Keratinocyte (primary cell): ENCODE measurements around the gene HK1. TPM values are rescaled to one million over a fixed set of nuclear protein-coding genes. Genes with fewer than 3 reads are reported as not detected.

Source experiments
- DNase-seq: peaks from one replicate; pipeline ENCODE4 v3.0.0-alpha.2; 2011; ENCODE audit warnings: low read depth, missing footprints, low spot score
- FAIRE-seq: peaks from 2 replicates; lab custom pipeline; 2011; peaks lifted over from hg19 to GRCh38; lab: Jason Lieb, UNC
- H2AFZ ChIP-seq: 2 replicates; pipeline ENCODE4 v1.6.0; 2012; ENCODE audit warnings: low read length, control low read depth, inconsistent platforms; ENCODE audit not compliant: control insufficient read depth
- H3K27ac ChIP-seq: 2 replicates; pipeline ENCODE4 v1.5.1; 2011; ENCODE audit warnings: low read length; ENCODE audit not compliant: control insufficient read depth, insufficient read depth
- H3K27me3 ChIP-seq: 3 replicates; pipeline ENCODE4 v1.6.0; 2011; ENCODE audit warnings: low read length; ENCODE audit not compliant: control insufficient read depth, insufficient read depth; ENCODE audit errors: extremely low read depth
- H3K36me3 ChIP-seq, 2 experiments: 2 replicates in 1 of 2; 3 replicates in 1 of 2; pipeline ENCODE4 v1.5.1; 2011; ENCODE audit warnings: low read length in 2 of 2, mild to moderate bottlenecking in 1 of 2; ENCODE audit not compliant: control insufficient read depth in 2 of 2, insufficient read depth in 2 of 2; ENCODE audit errors: extremely low read depth in 1 of 2
- H3K4me1 ChIP-seq: 3 replicates; pipeline ENCODE4 v1.5.1; 2011; ENCODE audit warnings: low read length; ENCODE audit not compliant: control insufficient read depth, insufficient read depth; ENCODE audit errors: extremely low read depth
- H3K4me2 ChIP-seq: 3 replicates; pipeline ENCODE4 v1.6.0; 2011; ENCODE audit warnings: low read depth, low read length; ENCODE audit not compliant: control insufficient read depth, insufficient read depth; ENCODE audit errors: extremely low read depth
- H3K4me3 ChIP-seq, 3 experiments: fragments of 200-600 bp in 1 of 3; sonication (generic) in 1 of 3; 2 replicates in 2 of 3; 3 replicates in 1 of 3; pipeline ENCODE4 v1.5.1; 2011 to 2016; ENCODE audit warnings: low read length in 3 of 3, mild to moderate bottlenecking in 3 of 3, control low read depth in 2 of 3, inconsistent platforms in 1 of 3, low read depth in 1 of 3, mixed read lengths in 1 of 3, mixed run types in 1 of 3, moderate library complexity in 1 of 3; ENCODE audit not compliant: control insufficient read depth in 2 of 3, insufficient read depth in 2 of 3; ENCODE audit errors: extremely low read depth in 1 of 3
- H3K79me2 ChIP-seq: 2 replicates; pipeline ENCODE4 v1.6.0; 2012; ENCODE audit warnings: low read length; ENCODE audit not compliant: control insufficient read depth, insufficient read depth
- H3K9ac ChIP-seq: 3 replicates; pipeline ENCODE4 v1.6.0; 2011; ENCODE audit warnings: low read length; ENCODE audit not compliant: control insufficient read depth, insufficient read depth; ENCODE audit errors: extremely low read depth
- H3K9me1 ChIP-seq: 3 replicates; pipeline ENCODE4 v1.6.0; 2011; ENCODE audit warnings: low read length; ENCODE audit not compliant: control insufficient read depth, insufficient read depth; ENCODE audit errors: extremely low read depth
- H3K9me3 ChIP-seq: 2 replicates; pipeline ENCODE4 v1.5.1; 2012; ENCODE audit warnings: low read depth, low read length; ENCODE audit not compliant: control insufficient read depth
- H4K20me1 ChIP-seq: 3 replicates; pipeline ENCODE4 v1.6.0; 2011; ENCODE audit warnings: low read length; ENCODE audit not compliant: control insufficient read depth, insufficient read depth; ENCODE audit errors: extremely low read depth
- CTCF ChIP-seq, 3 experiments: IDR thresholded peaks in 1 of 3; conservative IDR thresholded peaks in 1 of 3; optimal IDR thresholded peaks in 1 of 3; 2 replicates in 2 of 3; 3 replicates in 1 of 3; pipeline versions ENCODE3 to v1.5.1; 2011; ENCODE audit warnings: low read length in 3 of 3, mild to moderate bottlenecking in 3 of 3, moderate library complexity in 2 of 3, control low read depth in 1 of 3, inconsistent platforms in 1 of 3; ENCODE audit not compliant: insufficient read depth in 2 of 3; ENCODE audit errors: extremely low read depth in 1 of 3
- EZH2 ChIP-seq: IDR thresholded peaks from one replicate; pipeline ENCODE4 v1.6.1; 2012; ENCODE audit warnings: inconsistent platforms, mild to moderate bottlenecking, low read length, moderate library complexity
- dilution Hi-C: fragments of 300-500 bp; cut with MboI; formaldehyde crosslinking; loops from one replicate; pipeline ENCODE4 v1.7.0; 2020; ENCODE audit warnings: low sequenced_read_pairs; ENCODE audit not compliant: extremely low pct_ligation_motif_present
- polyA plus RNA-seq, 5 experiments: library from polyadenylated mRNA; depleted of rRNA in 3 of 5; stranded (reverse) in 3 of 5; stranded (forward) in 1 of 5; unstranded in 1 of 5; fragments of >200 nt; gene quantifications; 1 replicate in 1 of 5; 2 replicates in 3 of 5; 3 replicates in 1 of 5; pipeline versions ENCODE4 v1.2.1 to v1.2.3, GENCODE V29; 2011 to 2012; ENCODE audit warnings: missing spikeins in 2 of 5, low read depth in 1 of 5, low replicate concordance in 1 of 5

The HK1 gene
- polyA plus RNA-seq, 1 donor (not counting 4 experiments of a cell fraction or from before 2014, with no cell fraction given) = 106 TPM

GRCh38 chr10:69421611-69422308 lies 143.5 kb downstream of the HK1 start:
- dilution Hi-C loops = no loop called here
- Histone ChIP-seq H3K79me2 (no peaks in the 10 kb centered on the region), H4K20me1 (no peaks in the 10 kb centered on the region), H3K4me3 (no peak overlapping the region), H3K27ac (no peak overlapping the region), H3K4me1 (peaks cover 10% of the 10 kb centered on the region), H3K36me3 (no peaks in the 10 kb centered on the region), H3K9me3 (no peaks in the 10 kb centered on the region), H3K27me3 (no peaks in the 10 kb centered on the region), H3K9me1 (no peaks in the 10 kb centered on the region), H3K9ac (no peak overlapping the region), H3K4me2 (no peak overlapping the region), H2AFZ (no peak overlapping the region)
- FAIRE-seq = no peak
- TF ChIP-seq EZH2 (no peak), CTCF (optimal IDR thresholded peaks at IDR 0.05 in 1 of 3, IDR thresholded peaks at IDR 0.05 in 1 of 3, conservative IDR thresholded peaks at IDR 0.05 in 1 of 3; ENCODE audit: extremely low read depth in 1 of 3, insufficient read depth in 2 of 3, low read length in 3 of 3) (no peak)
- no peak for DNase-seq

- dilution Hi-C loops = no loop called here
- no peaks in the 10 kb centered on the region for H3K9me1 ChIP-seq
Measured at GRCh38 chr10:69422676-69423075, 144.4 kb downstream of the HK1 start.

More at GRCh38 chr10:69422676-69423075, 144.4 kb downstream of the HK1 start:
- Histone ChIP-seq H3K79me2 (no peaks in the 10 kb centered on the region), H3K27me3 (no peaks in the 10 kb centered on the region), H2AFZ (no peak overlapping the region), H3K4me2 (no peak overlapping the region), H3K9me3 (no peaks in the 10 kb centered on the region), H3K4me1 (peaks cover 10% of the 10 kb centered on the region), H3K9ac (no peak overlapping the region), H3K4me3 (no peak overlapping the region), H3K36me3 (no peaks in the 10 kb centered on the region), H4K20me1 (no peaks in the 10 kb centered on the region), H3K27ac (no peak overlapping the region)
- DNase-seq = no peak
- TF ChIP-seq EZH2 (no peak), CTCF (optimal IDR thresholded peaks at IDR 0.05 in 1 of 3, IDR thresholded peaks at IDR 0.05 in 1 of 3, conservative IDR thresholded peaks at IDR 0.05 in 1 of 3; ENCODE audit: extremely low read depth in 1 of 3, insufficient read depth in 2 of 3, low read length in 3 of 3) (no peak)
- FAIRE-seq = no peak
